ENCODE data around the gene GRAMD4. TPM values are rescaled to one million over a fixed set of nuclear protein-coding genes. Genes with fewer than 3 reads are reported as not detected.
"Not testable (repeated sequence)": the region's sequence is repeated elsewhere in the genome, so short reads cannot be mapped to it uniquely, and the experiment has no call there.

Gene GRAMD4
- total and polyA plus RNA-seq, 7 donors, result 11.3 to 39.3 (median 17.8) TPM

DNA sequence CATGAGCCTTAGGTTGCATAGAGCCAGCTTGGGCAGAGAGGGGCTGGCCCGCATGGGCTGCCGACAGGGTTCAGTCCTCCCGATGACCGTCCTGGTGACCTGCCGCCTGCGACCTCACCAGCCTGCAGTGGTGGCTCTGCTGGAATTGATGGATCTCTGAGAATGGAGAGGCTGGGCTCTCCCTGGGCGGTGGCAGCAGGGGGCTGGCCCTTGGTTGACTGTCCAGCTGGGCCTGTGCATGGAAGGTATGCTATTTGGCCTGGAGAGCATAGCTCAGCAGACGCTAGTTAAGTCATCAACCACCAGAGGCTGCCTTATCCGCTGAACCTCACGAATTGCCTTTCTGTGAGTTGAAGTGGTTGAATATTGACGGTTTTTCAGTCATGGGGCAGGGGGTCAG lies 19.7 kb downstream of the GRAMD4 start:
- intact Hi-C loops (cut with DNase I), result loop anchor here in 1 of 2 donors (5.0 kb wide), 1 partner anchor 43 kb away; no protein-coding TSS in a partner anchor
- peaks cover 48% of the 10 kb centered on the region for H3K4me1 ChIP-seq

DNA sequence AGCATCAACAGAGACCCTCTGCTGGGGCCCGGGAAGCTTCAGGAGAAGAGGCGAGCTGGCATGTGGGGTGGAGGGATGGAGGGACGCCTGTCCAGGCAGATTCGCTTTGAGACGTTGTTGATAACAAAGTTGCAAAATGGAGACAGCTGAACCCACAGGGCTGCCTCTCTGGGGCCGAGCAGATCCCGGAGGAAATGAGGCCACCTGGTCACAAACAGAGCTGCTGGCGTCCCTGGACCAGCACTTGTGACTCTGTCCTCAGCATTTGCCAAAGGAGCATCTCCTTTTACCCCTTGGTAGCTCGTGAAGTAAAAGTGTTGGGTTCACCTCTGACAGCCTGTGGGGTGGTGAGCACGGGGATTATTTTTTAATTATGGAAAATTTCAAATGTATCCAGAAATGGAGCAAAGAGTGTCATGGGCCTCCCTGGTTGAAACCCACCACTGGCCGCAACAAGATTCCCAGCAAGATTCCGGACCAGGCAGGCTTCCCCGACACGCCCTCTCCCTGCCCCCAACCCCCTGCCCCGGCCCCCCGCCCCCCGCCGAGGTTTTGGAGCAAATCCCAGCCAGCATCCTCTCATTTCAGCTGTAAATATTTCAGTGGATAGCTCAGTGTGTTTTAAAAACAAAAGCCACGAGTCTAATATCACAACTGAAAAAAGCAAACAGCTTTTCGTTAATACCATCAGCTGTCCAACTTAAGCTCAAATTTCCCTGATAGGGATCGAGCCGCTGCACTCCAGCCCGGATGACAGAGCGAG lies 20.3 kb downstream of the GRAMD4 start:
- Histone ChIP-seq H3K27me3 (ENCODE audit: insufficient read depth in 3 of 3, low read length in 2 of 3) (no peaks in the 10 kb centered on the region), H3K9me3 (no peaks in the 10 kb centered on the region), H3K4me3 (no peak overlapping the region), H3K36me3 (ENCODE audit: insufficient read depth in 1 of 2, low read depth in 1 of 2) (peaks cover 0 to 6% of the 10 kb centered on the region in 2 donors), H3K4me1 (peaks cover 48% of the 10 kb centered on the region), H3K27ac (no peak overlapping the region)
- TF ChIP-seq, protein P1, sequence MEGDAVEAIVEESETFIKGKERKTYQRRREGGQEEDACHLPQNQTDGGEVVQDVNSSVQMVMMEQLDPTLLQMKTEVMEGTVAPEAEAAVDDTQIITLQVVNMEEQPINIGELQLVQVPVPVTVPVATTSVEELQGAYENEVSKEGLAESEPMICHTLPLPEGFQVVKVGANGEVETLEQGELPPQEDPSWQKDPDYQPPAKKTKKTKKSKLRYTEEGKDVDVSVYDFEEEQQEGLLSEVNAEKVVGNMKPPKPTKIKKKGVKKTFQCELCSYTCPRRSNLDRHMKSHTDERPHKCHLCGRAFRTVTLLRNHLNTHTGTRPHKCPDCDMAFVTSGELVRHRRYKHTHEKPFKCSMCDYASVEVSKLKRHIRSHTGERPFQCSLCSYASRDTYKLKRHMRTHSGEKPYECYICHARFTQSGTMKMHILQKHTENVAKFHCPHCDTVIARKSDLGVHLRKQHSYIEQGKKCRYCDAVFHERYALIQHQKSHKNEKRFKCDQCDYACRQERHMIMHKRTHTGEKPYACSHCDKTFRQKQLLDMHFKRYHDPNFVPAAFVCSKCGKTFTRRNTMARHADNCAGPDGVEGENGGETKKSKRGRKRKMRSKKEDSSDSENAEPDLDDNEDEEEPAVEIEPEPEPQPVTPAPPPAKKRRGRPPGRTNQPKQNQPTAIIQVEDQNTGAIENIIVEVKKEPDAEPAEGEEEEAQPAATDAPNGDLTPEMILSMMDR (IDR thresholded peaks at IDR 0.05), result no peak
- intact Hi-C loops (cut with DNase I), result no loop called here
- WGBS, 3 donors, result 52 to 58% (median 53%) methylated on average over 24 of the region's 24 CpGs
- no peak for ATAC-seq
- no peak for DNase-seq

More for the DNA sequence above, 19.7 kb downstream of the GRAMD4 start:
- DNase-seq (no peak), ATAC-seq (no peak)
- no peak overlapping the region for H3K4me3 ChIP-seq
- H3K27me3 ChIP-seq (ENCODE audit: insufficient read depth in 3 of 3, low read length in 2 of 3), result no peaks in the 10 kb centered on the region
- TF ChIP-seq, protein P1 (IDR thresholded peaks at IDR 0.05), result no peak
- H3K36me3 ChIP-seq (ENCODE audit: insufficient read depth in 1 of 2, low read depth in 1 of 2), result peaks cover 0 to 6% of the 10 kb centered on the region in 2 donors
- no peaks in the 10 kb centered on the region for H3K9me3 ChIP-seq
- no peak overlapping the region for H3K27ac ChIP-seq
- WGBS, 3 donors, result 87 to 93% (median 92%) methylated on average over 11 of the region's 11 CpGs

DNA sequence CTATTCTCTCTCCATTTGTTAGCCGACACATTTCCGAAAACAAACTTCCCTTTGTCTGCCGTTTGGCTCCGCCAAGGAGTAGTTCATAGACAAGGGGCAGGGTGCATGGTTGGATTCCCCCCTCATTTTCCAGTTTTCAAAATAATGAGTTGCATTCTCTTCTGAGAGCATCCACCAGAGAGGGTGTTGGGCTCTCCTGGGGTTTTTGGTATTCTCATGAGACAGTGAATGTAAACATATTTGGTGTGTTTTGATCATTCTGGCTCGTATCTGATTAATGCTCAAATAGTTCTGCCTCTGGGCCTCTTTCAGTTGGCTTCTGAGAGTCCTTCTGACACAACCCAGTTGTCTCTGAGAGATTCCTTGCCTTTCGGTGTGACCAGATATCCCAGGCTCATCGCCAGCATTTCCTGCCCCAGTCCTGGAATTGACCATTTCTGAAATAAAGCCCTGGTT lies 21.7 kb downstream of the GRAMD4 start:
- TF ChIP-seq, protein P1 (IDR thresholded peaks at IDR 0.05), result no peak
- Histone ChIP-seq H3K27me3 (ENCODE audit: insufficient read depth in 3 of 3, low read length in 2 of 3) (no peaks in the 10 kb centered on the region), H3K27ac (no peak overlapping the region), H3K4me1 (peaks cover 37% of the 10 kb centered on the region), H3K36me3 (ENCODE audit: insufficient read depth in 1 of 2, low read depth in 1 of 2) (peaks cover 0 to 6% of the 10 kb centered on the region in 2 donors), H3K4me3 (no peak overlapping the region), H3K9me3 (no peaks in the 10 kb centered on the region)
- no peak for ATAC-seq
- no peak for DNase-seq
- 71 to 77% (median 72%) methylated on average over 7 of the region's 7 CpGs for WGBS, 3 donors
- intact Hi-C loops (cut with DNase I), result no loop called here

DNA sequence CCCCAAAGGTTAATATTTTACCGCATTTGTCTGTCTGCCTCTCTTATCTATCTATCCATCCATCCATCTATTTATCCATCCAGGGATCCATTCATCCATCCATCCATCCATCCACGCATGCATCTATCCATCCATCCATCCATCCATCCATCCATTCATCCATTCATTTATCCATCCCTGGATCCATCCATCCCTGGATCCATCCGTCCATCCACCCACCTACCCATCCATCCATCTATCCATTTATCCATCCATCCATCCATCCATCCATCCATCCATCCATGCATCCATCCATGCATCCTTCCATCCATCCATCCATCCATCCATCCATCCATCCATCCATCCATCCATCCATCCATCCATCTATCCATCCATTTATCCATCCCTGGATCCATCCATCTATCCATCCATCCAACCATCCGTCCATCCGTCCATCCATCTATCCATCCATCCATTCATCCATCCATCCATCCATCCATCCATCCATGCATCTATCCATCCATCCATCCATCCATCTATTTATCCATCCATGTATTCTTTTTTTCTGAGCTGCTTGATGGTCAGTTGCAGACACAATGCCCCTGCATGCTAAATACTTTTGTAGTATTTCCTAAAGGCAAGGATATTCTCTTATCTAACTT lies 22.8 kb downstream of the GRAMD4 start:
- H3K27ac ChIP-seq; ATAC-seq; H3K4me3 ChIP-seq; DNase-seq; H3K27me3 ChIP-seq (ENCODE audit: insufficient read depth in 3 of 3, low read length in 2 of 3); H3K9me3 ChIP-seq; intact Hi-C loops (cut with DNase I); H3K36me3 ChIP-seq (ENCODE audit: insufficient read depth in 1 of 2, low read depth in 1 of 2): not testable (repeated sequence)
- WGBS, 3 donors, result 89 to 93% (median 91%) methylated on average over 5 of the region's 5 CpGs
- H3K4me1 ChIP-seq, result peaks cover 34% of the 10 kb centered on the region

- H3K9me3 ChIP-seq, result no peaks in the 10 kb centered on the region
- DNase-seq, result no peak
- no peaks in the 10 kb centered on the region for H3K27me3 ChIP-seq (ENCODE audit: insufficient read depth in 3 of 3, low read length in 2 of 3)
- TF ChIP-seq, protein P1 (IDR thresholded peaks at IDR 0.05), result no peak
- ATAC-seq, result no peak
- H3K4me1 ChIP-seq, result peaks cover 31% of the 10 kb centered on the region
- H3K4me3 ChIP-seq, result no peak overlapping the region
- intact Hi-C loops (cut with DNase I), result no loop called here
- WGBS, 3 donors, result 80 to 86% (median 82%) methylated on average over 10 of the region's 10 CpGs
- no peaks in the 10 kb centered on the region for H3K36me3 ChIP-seq (ENCODE audit: insufficient read depth in 1 of 2, low read depth in 1 of 2)
- no peak overlapping the region for H3K27ac ChIP-seq
Measured at GRCh38 chr22:46646531-46647215, 26.5 kb downstream of the GRAMD4 start.

DNA sequence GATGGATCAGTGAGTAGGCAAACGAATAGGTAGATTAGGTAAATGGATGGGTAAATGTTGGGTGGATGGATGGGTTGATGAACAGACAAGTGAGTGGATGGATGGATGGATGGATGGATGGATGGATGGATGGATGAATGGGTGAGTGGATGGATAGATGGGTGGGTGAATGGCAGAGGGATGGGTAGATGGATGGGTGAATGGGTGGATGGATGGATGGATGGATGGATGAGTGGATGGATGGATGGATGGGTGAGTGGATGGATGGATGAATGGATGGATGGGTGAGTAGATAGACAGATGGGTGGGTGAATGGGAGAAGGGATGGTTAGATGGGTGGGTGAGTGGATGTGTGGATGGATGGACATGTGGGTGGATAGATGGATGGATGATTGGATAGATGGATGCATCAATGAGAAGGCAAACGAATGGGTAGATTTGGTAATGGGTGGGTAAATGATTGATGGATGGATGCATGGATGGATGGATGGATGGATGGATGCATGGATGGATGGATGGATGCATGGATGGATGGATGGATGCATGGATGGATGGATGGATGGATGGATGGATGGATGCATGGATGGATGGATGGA lies 28.1 kb downstream of the GRAMD4 start:
- H3K9me3 ChIP-seq; H3K27me3 ChIP-seq (ENCODE audit: insufficient read depth in 3 of 3, low read length in 2 of 3); ATAC-seq; H3K4me3 ChIP-seq; intact Hi-C loops (cut with DNase I); H3K27ac ChIP-seq; H3K36me3 ChIP-seq (ENCODE audit: insufficient read depth in 1 of 2, low read depth in 1 of 2); DNase-seq: not testable (repeated sequence)
- peaks cover 46% of the 10 kb centered on the region for H3K4me1 ChIP-seq
- 98 to 100% (median 100%) methylated on average over 2 of the region's 2 CpGs for WGBS, 3 donors
